Mammary epithelial cell (primary cell): ENCODE measurements around the gene MIF4GD.

Experiments used
- CTCF ChIP-seq, 2 donors: IDR thresholded peaks in 1 of 2; conservative IDR thresholded peaks in 1 of 2; 2 replicates each; pipeline ENCODE4 v1.5.1; 2011 to 2012; ENCODE audit warnings: inconsistent platforms in 2 of 2, low read length in 2 of 2, mild to moderate bottlenecking in 2 of 2, control low read depth in 1 of 2, low read depth in 1 of 2; ENCODE audit not compliant: insufficient read depth in 1 of 2; ENCODE audit errors: extremely low read depth in 1 of 2
- EZH2 ChIP-seq: IDR thresholded peaks from 2 replicates; pipeline ENCODE4 v1.6.1; 2012; ENCODE audit warnings: low read length, inconsistent platforms, borderline replicate concordance

GRCh38 chr17:75231071-75231470 lies 40.0 kb downstream of the MIF4GD start:
- TF ChIP-seq CTCF (conservative IDR thresholded peaks at IDR 0.05 in 1 of 2, IDR thresholded peaks at IDR 0.05 in 1 of 2; ENCODE audit: extremely low read depth in 1 of 2, insufficient read depth in 1 of 2, low read depth in 1 of 2, low read length in 2 of 2), result no peak
- TF ChIP-seq EZH2, result no peak
